Brain microvascular endothelial cell (primary cell): ENCODE data around the gene ZSWIM9.

Experiments
- DNase-seq: peaks from one replicate; pipeline ENCODE4 v3.0.0-alpha.2; 2020
- H3K27ac ChIP-seq: fragments of 250-450 bp; sonication (Bioruptor Pico); 2 replicates; pipeline ENCODE4 v1.5.1; 2020; ENCODE audit warnings: mild to moderate bottlenecking, moderate library complexity
- H3K27me3 ChIP-seq: fragments of 250-450 bp; sonication (Bioruptor Pico); replicated peaks from 2 replicates; pipeline ENCODE4 v1.5.1; 2020; ENCODE audit warnings: mild to moderate bottlenecking
- H3K36me3 ChIP-seq: fragments of 250-450 bp; sonication (Bioruptor Pico); replicated peaks from 2 replicates; pipeline ENCODE4 v1.5.1; 2020; ENCODE audit warnings: mild to moderate bottlenecking
- H3K4me3 ChIP-seq: 2 replicates; pipeline ENCODE4 v1.5.1; 2011; ENCODE audit warnings: low read depth, mild to moderate bottlenecking, control low read depth, low read length, moderate library complexity
- CTCF ChIP-seq: IDR thresholded peaks from 2 replicates; pipeline ENCODE4 v1.5.1; 2011; ENCODE audit warnings: low read depth, mild to moderate bottlenecking, moderate library complexity, low read length, control low read depth, inconsistent platforms; ENCODE audit errors: missing control alignments
- in situ Hi-C: cut with HindIII; loops from 2 replicates; pipeline ENCODE4 v1.10.0; 2017; ENCODE audit warnings: low sequenced_read_pairs, low pct_ligation_motif_present

ZSWIM9 gene

GRCh38 chr19:48176226-48176625, 5.7 kb downstream of the ZSWIM9 start:
- H3K36me3 ChIP-seq: no peaks in the 10 kb centered on the region
- in situ Hi-C loops: no loop called here
- H3K4me3 ChIP-seq: no peak overlapping the region
- TF ChIP-seq CTCF: no peak
- H3K27me3 ChIP-seq: no peaks in the 10 kb centered on the region
- no peak for DNase-seq
- no peak overlapping the region for H3K27ac ChIP-seq

- no peak overlapping the region for H3K27ac ChIP-seq
- H3K27me3 ChIP-seq: no peaks in the 10 kb centered on the region
- in situ Hi-C loops: no loop called here
- H3K4me3 ChIP-seq: no peak overlapping the region
- no peak for DNase-seq
- H3K36me3 ChIP-seq: peaks cover 2% of the 10 kb centered on the region
- TF ChIP-seq CTCF: no peak
These were observed 11.0 kb downstream of the ZSWIM9 start for GRCh38 chr19:48181505-48181904.

GRCh38 chr19:48182434-48182833, 12.0 kb downstream of the ZSWIM9 start:
- TF ChIP-seq CTCF: no peak
- Histone ChIP-seq H3K27me3 (no peaks in the 10 kb centered on the region), H3K4me3 (no peak overlapping the region), H3K27ac (no peak overlapping the region), H3K36me3 (peaks cover 2% of the 10 kb centered on the region)
- no peak for DNase-seq
- in situ Hi-C loops: no loop called here

- Histone ChIP-seq H3K27me3 (no peaks in the 10 kb centered on the region), H3K36me3 (peaks cover 2% of the 10 kb centered on the region), H3K27ac (no peak overlapping the region), H3K4me3 (no peak overlapping the region)
- TF ChIP-seq CTCF: no peak
- in situ Hi-C loops: no loop called here
- DNase-seq: no peak
These were observed 12.9 kb downstream of the ZSWIM9 start for GRCh38 chr19:48183356-48183755.

- Histone ChIP-seq H3K36me3 (peaks cover 2% of the 10 kb centered on the region), H3K27me3 (no peaks in the 10 kb centered on the region), H3K4me3 (no peak overlapping the region), H3K27ac (no peak overlapping the region)
- in situ Hi-C loops: no loop called here
- no peak for TF ChIP-seq CTCF
- no peak for DNase-seq
These were observed 15.5 kb downstream of the ZSWIM9 start for GRCh38 chr19:48186015-48186414.

- H3K4me3 ChIP-seq: no peak overlapping the region
- H3K36me3 ChIP-seq: peaks cover 2% of the 10 kb centered on the region
- no peak for TF ChIP-seq CTCF
- H3K27me3 ChIP-seq: no peaks in the 10 kb centered on the region
- in situ Hi-C loops: no loop called here
- DNase-seq: no peak
- H3K27ac ChIP-seq: no peak overlapping the region
These were observed 16.1 kb downstream of the ZSWIM9 start for GRCh38 chr19:48186541-48186991.
